PC-9 (cell line): ENCODE results near the gene GOLGA5. TPM values are rescaled to one million over a fixed set of nuclear protein-coding genes. Genes with fewer than 3 reads are reported as not detected.

Source experiments
- BruUV-seq: library from RNA; stranded (reverse); fragments of 400-500 nt; replicated peaks from 2 replicates; lab custom pipeline; 2021; lab: Mats Ljungman, UMichigan
- CTCF ChIA-PET: fragments of 300-600 bp; sonication (Branson Sonifier 250); formaldehyde crosslinking; loops from one replicate; lab custom pipeline; 2022; ENCODE audit warnings: antibody characterized with exemption; lab: Charles Lee
- POLR2A ChIA-PET: fragments of 300-600 bp; sonication (Branson Sonifier 250); formaldehyde crosslinking; loops from one replicate; lab custom pipeline; 2022; ENCODE audit warnings: antibody characterized with exemption; ENCODE audit not compliant: unreplicated experiment; lab: Charles Lee
- DNase-seq, 2 experiments: peaks; one replicate each; pipeline versions ENCODE4 v3.0.0 to v3.0.0-alpha.2; 2015 to 2022; ENCODE audit warnings: mixed read lengths in 1 of 2
- H2AFZ ChIP-seq: fragments of 200-600 bp; sonication (generic); 2 replicates; pipeline ENCODE4 v1.8.1; 2017; ENCODE audit warnings: antibody characterized with exemption
- H3F3A ChIP-seq: fragments of 200-600 bp; sonication (generic); 2 replicates; pipeline ENCODE4 v1.8.1; 2017; ENCODE audit warnings: antibody characterized with exemption, mild to moderate bottlenecking, low read depth; ENCODE audit not compliant: insufficient read depth
- H3K27ac ChIP-seq: fragments of 200-600 bp; sonication (generic); 2 replicates; pipeline ENCODE4 v1.6.1; 2016; ENCODE audit warnings: mixed run types
- H3K27me3 ChIP-seq: fragments of 200-600 bp; sonication (generic); 2 replicates; pipeline ENCODE4 v1.6.1; 2016; ENCODE audit warnings: low read depth, mixed run types; ENCODE audit not compliant: insufficient read depth
- H3K36me3 ChIP-seq: fragments of 200-600 bp; sonication (generic); 2 replicates; pipeline ENCODE4 v1.6.1; 2016; ENCODE audit warnings: low read depth, mixed run types
- H3K4me1 ChIP-seq: fragments of 200-600 bp; sonication (generic); replicated peaks from 2 replicates; pipeline ENCODE4 v1.6.1; 2016; ENCODE audit warnings: mixed run types; ENCODE audit not compliant: insufficient read depth
- H3K4me2 ChIP-seq: fragments of 200-600 bp; sonication (generic); 2 replicates; pipeline ENCODE4 v1.6.1; 2017; ENCODE audit warnings: mixed run types
- H3K4me3 ChIP-seq: fragments of 200-600 bp; sonication (generic); 2 replicates; pipeline ENCODE4 v1.6.1; 2016; ENCODE audit warnings: mixed run types
- H3K79me2 ChIP-seq: fragments of 200-600 bp; sonication (generic); 2 replicates; pipeline ENCODE4 v1.6.1; 2017; ENCODE audit warnings: low read depth, mixed run types
- H3K9me2 ChIP-seq: fragments of 200-600 bp; sonication (generic); 2 replicates; pipeline ENCODE4 v1.8.1; 2017; ENCODE audit warnings: mild to moderate bottlenecking; ENCODE audit not compliant: insufficient read depth
- H3K9me3 ChIP-seq: fragments of 200-600 bp; sonication (generic); 2 replicates; pipeline ENCODE4 v1.8.1; 2016; ENCODE audit warnings: low read depth; ENCODE audit not compliant: insufficient read depth
- H4K20me1 ChIP-seq: fragments of 200-600 bp; sonication (generic); 2 replicates; pipeline ENCODE4 v1.8.1; 2017; ENCODE audit not compliant: insufficient read depth
- CTCF ChIP-seq: fragments of 200-600 bp; sonication (generic); conservative IDR thresholded peaks from 2 replicates; pipeline ENCODE4 v1.6.1; 2017; ENCODE audit warnings: mixed run types, antibody characterized with exemption, mild to moderate bottlenecking, moderate library complexity
- EZH2 ChIP-seq: fragments of 200-600 bp; sonication (generic); IDR thresholded peaks from 2 replicates; pipeline ENCODE4 v1.8.0; 2017; ENCODE audit warnings: antibody characterized with exemption, low read depth
- intact Hi-C: fragments of 100-400 bp; cut with micrococcal nuclease; formaldehyde crosslinking; loops from one replicate; pipeline ENCODE4 v1.10.0; 2022; ENCODE audit not compliant: unreplicated experiment
- total RNA-seq: library from RNA; stranded (reverse); gene quantifications from 2 replicates; pipeline ENCODE4 v1.2.3, GENCODE V29; 2021

The GOLGA5 gene
- total RNA-seq, 1 experiment from 2014 or later = 22.6 TPM

DNA sequence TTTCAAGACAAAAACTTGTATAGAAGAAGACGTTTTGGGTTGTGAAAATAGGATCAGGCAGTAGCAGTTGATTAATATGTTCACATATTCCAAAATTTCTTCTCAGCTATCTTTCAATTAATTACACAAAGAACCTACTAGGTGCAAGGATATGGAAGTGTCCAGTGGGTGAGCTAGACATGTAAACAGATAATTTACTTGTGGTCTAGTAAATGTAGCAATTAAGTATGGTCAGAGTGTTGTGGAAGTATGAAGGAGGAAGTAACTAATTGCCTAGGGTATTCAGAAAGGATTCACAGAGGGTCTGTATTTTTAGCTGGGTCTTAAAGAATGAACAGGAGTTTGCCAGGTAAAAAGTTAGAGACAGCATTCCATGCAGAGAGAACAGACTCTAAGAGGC lies 5.9 kb downstream of the GOLGA5 start:
- H3K27me3 ChIP-seq = no peaks in the 10 kb centered on the region
- peaks cover 81% of the 10 kb centered on the region for H3K79me2 ChIP-seq
- peaks cover 40% of the 10 kb centered on the region for H4K20me1 ChIP-seq
- BruUV-seq = no TSS peak
- peaks cover 24% of the 10 kb centered on the region for H3K36me3 ChIP-seq
- no peaks in the 10 kb centered on the region for H3K9me2 ChIP-seq
- no peak for DNase-seq
- no peak for TF ChIP-seq CTCF
- H3K4me2 ChIP-seq = 0 out of 2 replicates have a peak overlapping the region, but pooled peaks have one; percentile 13
- POLR2A ChIA-PET = no interaction called here
- peaks cover 6% of the 10 kb centered on the region; the same call in 1 of the 2 replicates for H3F3A ChIP-seq
- H3K4me1 ChIP-seq = peaks cover 12% of the 10 kb centered on the region; the same call in 1 of the 2 replicates
- H3K9me3 ChIP-seq = no peaks in the 10 kb centered on the region
- H3K27ac ChIP-seq = no peak overlapping the region
- CTCF ChIA-PET = no interaction called here
- no peak overlapping the region for H2AFZ ChIP-seq
- H3K4me3 ChIP-seq = no peak overlapping the region
- intact Hi-C loops = no loop called here

DNA sequence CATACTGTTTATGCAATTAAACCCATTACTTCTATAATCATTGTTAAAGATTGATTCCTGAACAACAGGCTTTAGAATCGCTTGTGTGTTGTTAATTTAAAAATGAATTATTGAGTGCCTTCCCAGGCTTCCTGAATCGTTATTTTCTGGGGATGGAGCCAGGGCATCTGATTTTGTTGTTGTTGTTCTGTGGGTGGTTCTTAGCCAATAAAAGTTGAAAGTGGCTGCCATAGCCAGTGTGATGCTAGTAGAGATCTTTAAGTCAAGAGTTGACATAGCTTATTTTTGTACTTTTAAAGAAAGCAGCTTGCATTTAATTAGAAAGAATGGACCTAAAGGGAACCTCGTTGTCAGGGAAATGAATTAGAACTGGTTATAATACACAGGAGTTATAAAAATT lies 6.4 kb downstream of the GOLGA5 start:
- no peaks in the 10 kb centered on the region for H3K27me3 ChIP-seq
- H3K4me2 ChIP-seq = 0 out of 2 replicates have a peak overlapping the region, but pooled peaks have one; percentile 13
- DNase-seq = no peak
- H3K9me2 ChIP-seq = no peaks in the 10 kb centered on the region
- no TSS peak for BruUV-seq
- peaks cover 24% of the 10 kb centered on the region for H3K36me3 ChIP-seq
- intact Hi-C loops = no loop called here
- H4K20me1 ChIP-seq = peaks cover 40% of the 10 kb centered on the region
- peaks cover 79% of the 10 kb centered on the region for H3K79me2 ChIP-seq
- no peak overlapping the region for H3K27ac ChIP-seq
- no peak overlapping the region for H2AFZ ChIP-seq
- CTCF ChIA-PET = no interaction called here
- H3K4me3 ChIP-seq = no peak overlapping the region
- no peak for TF ChIP-seq EZH2
- TF ChIP-seq CTCF = no peak
- H3K9me3 ChIP-seq = no peaks in the 10 kb centered on the region
- H3F3A ChIP-seq = peaks cover 6% of the 10 kb centered on the region; the same call in 1 of the 2 replicates
- POLR2A ChIA-PET = no interaction called here
- H3K4me1 ChIP-seq = peaks cover 7% of the 10 kb centered on the region; the same call in 1 of the 2 replicates

GRCh38 chr14:92801917-92802316 lies 7.8 kb downstream of the GOLGA5 start:
- no TSS peak for BruUV-seq
- H4K20me1 ChIP-seq = peaks cover 43% of the 10 kb centered on the region
- ChIA-PET CTCF (no interaction called here), POLR2A (no interaction called here)
- no peak overlapping the region for H2AFZ ChIP-seq
- peaks cover 6% of the 10 kb centered on the region; the same call in 1 of the 2 replicates for H3F3A ChIP-seq
- no peak for DNase-seq
- H3K4me3 ChIP-seq = no peak overlapping the region
- no peak for TF ChIP-seq EZH2
- TF ChIP-seq CTCF = no peak
- no peaks in the 10 kb centered on the region for H3K4me1 ChIP-seq
- no peak overlapping the region for H3K27ac ChIP-seq
- intact Hi-C loops = no loop called here
- H3K27me3 ChIP-seq = no peaks in the 10 kb centered on the region
- H3K9me3 ChIP-seq = no peaks in the 10 kb centered on the region
- no peaks in the 10 kb centered on the region for H3K9me2 ChIP-seq
- H3K36me3 ChIP-seq = peaks cover 24% of the 10 kb centered on the region
- H3K79me2 ChIP-seq = peaks cover 70% of the 10 kb centered on the region
- H3K4me2 ChIP-seq = 0 out of 2 replicates have a peak overlapping the region, but pooled peaks have one; percentile 12
